HepG2 (cell line): ENCODE results near the gene UGT2A2. TPM values are rescaled to one million over a fixed set of nuclear protein-coding genes. Genes with fewer than 3 reads are reported as not detected.

Experiments
- RFX1 ChIP-seq: fragments of 450-650 bp; IDR thresholded peaks from 2 replicates; pipeline ENCODE4 v1.6.1; 2017
- SRSF4 ChIP-seq: fragments of 200-400 bp; formaldehyde crosslinking; IDR thresholded peaks from one replicate; pipeline ENCODE4 v1.6.1; 2018; ENCODE audit warnings: mild to moderate bottlenecking, low read depth, low read length, moderate library complexity; ENCODE audit not compliant: poor library complexity, severe bottlenecking
- TFDP1 ChIP-seq: IDR thresholded peaks from 2 replicates; pipeline ENCODE4 v1.6.1; 2016; ENCODE audit warnings: missing compliant biosample characterization, missing genetic modification reagents, borderline replicate concordance
- ZBTB33 ChIP-seq: sonication (generic); formaldehyde crosslinking; IDR thresholded peaks from 2 replicates; pipeline ENCODE4 v1.4.0; 2020; ENCODE audit warnings: missing genetic modification reagents
- ZNF142 ChIP-seq: sonication (generic); formaldehyde crosslinking; IDR thresholded peaks from 2 replicates; pipeline ENCODE4 v1.4.0; 2020; ENCODE audit warnings: missing genetic modification reagents
- ZSCAN30 ChIP-seq: sonication (generic); formaldehyde crosslinking; IDR thresholded peaks from 2 replicates; pipeline ENCODE4 v1.5.0; 2020; ENCODE audit warnings: mild to moderate bottlenecking, missing genetic modification reagents
- polyA plus RNA-seq, 8 experiments: library from polyadenylated mRNA; depleted of rRNA in 3 of 8; stranded (reverse) in 7 of 8; unstranded in 1 of 8; fragments of >200 nt; fragmentation: Illumina TruSeq in 4 of 8; extraction: Trizol in 4 of 8; gene quantifications; 2 replicates each; pipeline versions ENCODE4 v1.2.1 to v1.2.3, GENCODE V29; 2011 to 2016; ENCODE audit warnings: low read depth in 4 of 8, missing spikeins in 1 of 8, mixed read lengths in 1 of 8; ENCODE audit not compliant: insufficient read depth in 1 of 8
- total RNA-seq, 5 experiments: library from RNA; depleted of rRNA; stranded (reverse); fragments of >200 nt; fragmentation: Illumina TruSeq; extraction: Trizol; gene quantifications; 2 replicates each; pipeline ENCODE4 v1.2.3, GENCODE V29; 2016; ENCODE audit warnings: low read depth in 1 of 5
- TF ChIP-seq, protein P1 (sequence below): sonication (generic); formaldehyde crosslinking; IDR thresholded peaks from 2 replicates; pipeline ENCODE4 v1.4.0; 2020; ENCODE audit warnings: missing genetic modification reagents

Gene UGT2A2
- total and polyA plus RNA-seq, 2 of the 13 experiments (the other 11 are each of a cell fraction or from before 2014, with no cell fraction given) = not detected

DNA sequence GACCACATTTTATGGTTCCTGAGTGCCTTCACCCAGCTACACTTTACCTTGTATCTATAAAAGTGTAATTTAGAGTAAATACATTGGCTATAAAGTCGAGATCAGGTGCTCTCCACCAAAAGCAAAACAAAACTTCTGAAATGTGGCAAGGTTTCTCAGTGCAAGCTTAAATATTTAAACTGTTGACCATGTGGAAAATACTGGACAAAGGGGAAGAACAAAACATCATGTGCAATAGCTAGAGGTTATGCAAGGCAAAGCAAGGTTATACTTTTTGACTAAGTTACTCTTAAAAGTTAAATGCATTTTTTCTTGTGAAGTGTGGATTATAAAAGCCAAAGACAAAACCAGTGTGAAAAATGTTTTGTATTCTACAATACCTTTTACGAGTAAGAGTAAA lies 55.9 kb downstream of the UGT2A2 start (continued):
- TF ChIP-seq ZNF142 (CRISPR knock-in tag) (no peak), RFX1 (no peak), ZBTB33 (CRISPR knock-in tag) (no peak), SRSF4 (no peak), TFDP1 (CRISPR knock-in tag) (no peak), ZSCAN30 (CRISPR knock-in tag) (no peak)
- TF ChIP-seq, protein P1, sequence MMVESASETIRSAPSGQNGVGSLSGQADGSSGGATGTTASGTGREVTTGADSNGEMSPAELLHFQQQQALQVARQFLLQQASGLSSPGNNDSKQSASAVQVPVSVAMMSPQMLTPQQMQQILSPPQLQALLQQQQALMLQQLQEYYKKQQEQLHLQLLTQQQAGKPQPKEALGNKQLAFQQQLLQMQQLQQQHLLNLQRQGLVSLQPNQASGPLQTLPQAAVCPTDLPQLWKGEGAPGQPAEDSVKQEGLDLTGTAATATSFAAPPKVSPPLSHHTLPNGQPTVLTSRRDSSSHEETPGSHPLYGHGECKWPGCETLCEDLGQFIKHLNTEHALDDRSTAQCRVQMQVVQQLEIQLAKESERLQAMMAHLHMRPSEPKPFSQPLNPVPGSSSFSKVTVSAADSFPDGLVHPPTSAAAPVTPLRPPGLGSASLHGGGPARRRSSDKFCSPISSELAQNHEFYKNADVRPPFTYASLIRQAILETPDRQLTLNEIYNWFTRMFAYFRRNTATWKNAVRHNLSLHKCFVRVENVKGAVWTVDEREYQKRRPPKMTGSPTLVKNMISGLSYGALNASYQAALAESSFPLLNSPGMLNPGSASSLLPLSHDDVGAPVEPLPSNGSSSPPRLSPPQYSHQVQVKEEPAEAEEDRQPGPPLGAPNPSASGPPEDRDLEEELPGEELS = no peak
